ENCODE measurements around the gene HES1. TPM values are rescaled to one million over a fixed set of nuclear protein-coding genes. Genes with fewer than 3 reads are reported as not detected.

The HES1 gene
- total RNA-seq (10 to 100 TPM; 12.4 to 59.3 (median 32.1) TPM), polyA plus RNA-seq (10 to 100 TPM; 14.3 to 34.3 (median 34.2) TPM)
- long read RNA-seq, donor 1, partial matches to known transcripts, result 8 of 10 reads
- long read RNA-seq, donor 1, other reads (novel, unspliced or antisense), result 0 of 10 reads
- long read RNA-seq, donor 2, transcript HES1-201 (4 exons, 1,578 nt), result major isoform, 5 of 14 reads
- long read RNA-seq, donor 2, partial matches to known transcripts, result 8 of 14 reads
- long read RNA-seq, donor 2, other reads (novel, unspliced or antisense), result 0 of 14 reads
- long read RNA-seq, donor 3, transcript HES1-201 (4 exons, 1,578 nt), result major isoform, 8 of 26 reads
- long read RNA-seq, donor 3, partial matches to known transcripts, result 17 of 26 reads
- long read RNA-seq, donor 3, other reads (novel, unspliced or antisense), result 0 of 26 reads
- long read RNA-seq, donor 4, partial matches to known transcripts, result 3 of 3 reads
- long read RNA-seq, donor 4, other reads (novel, unspliced or antisense), result 0 of 3 reads
- long read RNA-seq, donor 5, transcript HES1-201 (4 exons, 1,578 nt), result major isoform, 33 of 56 reads
- long read RNA-seq, donor 5, partial matches to known transcripts, result 6 of 56 reads
- long read RNA-seq, donor 5, other reads (novel, unspliced or antisense), result 14 of 56 reads
- long read RNA-seq, donor 6, partial matches to known transcripts, result 2 of 3 reads
- long read RNA-seq, donor 6, other reads (novel, unspliced or antisense), result 0 of 3 reads
- long read RNA-seq, donor 7, transcript HES1-201 (4 exons, 1,578 nt), result major isoform, 6 of 7 reads
- long read RNA-seq, donor 7, partial matches to known transcripts, result 0 of 7 reads
- long read RNA-seq, donor 7, other reads (novel, unspliced or antisense), result 0 of 7 reads
- long read RNA-seq, donor 8, transcript HES1-201 (4 exons, 1,578 nt), result major isoform, 13 of 20 reads
- long read RNA-seq, donor 8, partial matches to known transcripts, result 5 of 20 reads
- long read RNA-seq, donor 8, other reads (novel, unspliced or antisense), result 0 of 20 reads
- long read RNA-seq, donor 9, partial matches to known transcripts, result 13 of 17 reads
- long read RNA-seq, donor 9, other reads (novel, unspliced or antisense), result 0 of 17 reads
- long read RNA-seq, donor 10, transcript HES1-201 (4 exons, 1,578 nt), result major isoform, 7 of 7 reads
- long read RNA-seq, donor 10, partial matches to known transcripts, result 0 of 7 reads
- long read RNA-seq, donor 10, other reads (novel, unspliced or antisense), result 0 of 7 reads

DNA sequence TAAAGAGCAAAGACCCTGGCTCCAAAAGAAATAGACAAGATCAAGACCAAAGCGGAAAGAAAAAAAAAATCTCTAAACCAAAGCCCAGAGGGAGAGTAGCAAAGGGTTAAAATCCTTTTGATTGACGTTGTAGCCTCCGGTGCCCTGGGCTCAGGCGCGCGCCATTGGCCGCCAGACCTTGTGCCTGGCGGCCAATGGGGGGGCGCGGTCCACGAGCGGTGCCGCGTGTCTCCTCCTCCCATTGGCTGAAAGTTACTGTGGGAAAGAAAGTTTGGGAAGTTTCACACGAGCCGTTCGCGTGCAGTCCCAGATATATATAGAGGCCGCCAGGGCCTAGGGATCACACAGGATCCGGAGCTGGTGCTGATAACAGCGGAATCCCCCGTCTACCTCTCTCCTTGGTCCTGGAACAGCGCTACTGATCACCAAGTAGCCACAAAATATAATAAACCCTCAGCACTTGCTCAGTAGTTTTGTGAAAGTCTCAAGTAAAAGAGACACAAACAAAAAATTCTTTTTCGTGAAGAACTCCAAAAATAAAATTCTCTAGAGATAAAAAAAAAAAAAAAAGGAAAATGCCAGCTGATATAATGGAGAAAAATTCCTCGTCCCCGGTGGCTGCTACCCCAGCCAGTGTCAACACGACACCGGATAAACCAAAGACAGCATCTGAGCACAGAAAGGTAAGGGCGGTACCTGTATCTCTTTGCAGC, at the start of gene HES1:
Gene HES1 (plus strand): TSS at position 343 of the 713 bp plus-strand sequence. CDS start 233 bp downstream, at position 576.
- H3K4me1 ChIP-seq (replicated peaks in 1 of 2), result peaks cover 10 to 45% of the 10 kb centered on the region in 2 donors
- H3K4me3 ChIP-seq, result peak within 1 kb of the TSS; percentile 27 to 85 (median 56)
- DNase-seq, result peak; percentile 93 to 98 (median 96)
- intact Hi-C loops (cut with DNase I), result loop anchor here (2.0 to 10.0 kb wide), 4 partner anchors 131 to 349 kb away; no protein-coding TSS in a partner anchor
- H3K27me3 ChIP-seq, result no peaks in the 10 kb centered on the region
- TF ChIP-seq, protein P1, sequence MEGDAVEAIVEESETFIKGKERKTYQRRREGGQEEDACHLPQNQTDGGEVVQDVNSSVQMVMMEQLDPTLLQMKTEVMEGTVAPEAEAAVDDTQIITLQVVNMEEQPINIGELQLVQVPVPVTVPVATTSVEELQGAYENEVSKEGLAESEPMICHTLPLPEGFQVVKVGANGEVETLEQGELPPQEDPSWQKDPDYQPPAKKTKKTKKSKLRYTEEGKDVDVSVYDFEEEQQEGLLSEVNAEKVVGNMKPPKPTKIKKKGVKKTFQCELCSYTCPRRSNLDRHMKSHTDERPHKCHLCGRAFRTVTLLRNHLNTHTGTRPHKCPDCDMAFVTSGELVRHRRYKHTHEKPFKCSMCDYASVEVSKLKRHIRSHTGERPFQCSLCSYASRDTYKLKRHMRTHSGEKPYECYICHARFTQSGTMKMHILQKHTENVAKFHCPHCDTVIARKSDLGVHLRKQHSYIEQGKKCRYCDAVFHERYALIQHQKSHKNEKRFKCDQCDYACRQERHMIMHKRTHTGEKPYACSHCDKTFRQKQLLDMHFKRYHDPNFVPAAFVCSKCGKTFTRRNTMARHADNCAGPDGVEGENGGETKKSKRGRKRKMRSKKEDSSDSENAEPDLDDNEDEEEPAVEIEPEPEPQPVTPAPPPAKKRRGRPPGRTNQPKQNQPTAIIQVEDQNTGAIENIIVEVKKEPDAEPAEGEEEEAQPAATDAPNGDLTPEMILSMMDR (IDR thresholded peaks at IDR 0.05), result peak in 1 of 6 experiments; percentile 24
- peak; percentile 97 to 99 for TF ChIP-seq POLR2A (IDR thresholded peaks at IDR 0.05)
- H3K27ac ChIP-seq, result peak within 1 kb of the TSS; percentile 88 to 97 (median 91)
- 1 to 2% (median 1%) methylated on average over 19 to 29 of the region's 29 CpGs for WGBS, 4 donors
- H3K36me3 ChIP-seq (replicated peaks in 1 of 2), result no peaks in the 10 kb centered on the region
- no peaks in the 10 kb centered on the region for H3K9me3 ChIP-seq (replicated peaks in 1 of 3)

DNA sequence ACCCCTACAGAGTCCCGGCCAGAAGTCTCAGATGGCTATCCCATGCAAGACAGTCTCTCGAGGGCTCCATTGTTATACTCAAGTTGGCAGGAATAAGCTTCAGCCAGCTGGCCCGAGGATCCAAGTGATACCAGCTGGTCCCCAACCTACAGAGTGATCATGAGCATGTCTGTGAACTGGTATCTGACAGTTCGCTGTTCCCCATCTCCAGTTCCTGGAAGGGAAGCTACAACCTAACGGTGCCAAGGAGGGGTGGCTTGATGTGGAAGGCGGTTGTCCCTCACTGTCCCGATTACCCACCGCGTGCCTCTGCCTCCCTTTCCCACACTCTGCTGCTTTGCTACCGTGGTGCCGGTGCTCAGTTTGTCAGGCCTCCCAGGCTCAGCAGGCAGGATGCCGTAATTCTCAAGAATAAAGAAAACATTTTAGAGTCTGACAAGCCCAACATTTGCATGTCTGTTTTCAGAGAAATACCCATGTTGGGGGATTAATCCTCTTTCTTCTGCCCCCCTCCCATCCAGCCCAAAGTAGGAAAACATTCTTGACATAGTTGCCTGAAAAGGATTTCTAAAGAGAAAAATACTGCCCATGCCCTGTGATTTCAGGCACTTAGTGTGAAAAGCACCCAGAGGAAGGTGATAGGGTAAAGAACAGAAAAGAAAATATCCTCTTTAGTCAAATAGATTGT, 49.4 kb upstream of the HES1 start:
- Histone ChIP-seq H3K9me3 (replicated peaks in 1 of 3) (no peaks in the 10 kb centered on the region), H3K27ac (no peak overlapping the region), H3K36me3 (replicated peaks in 1 of 2) (no peaks in the 10 kb centered on the region), H3K4me1 (replicated peaks in 1 of 2) (peaks cover 10 to 21% of the 10 kb centered on the region in 2 donors), H3K27me3 (no peaks in the 10 kb centered on the region), H3K4me3 (no peak overlapping the region)
- DNase-seq, result no peak
- 77 to 92% (median 82%) methylated on average over 8 to 12 of the region's 12 CpGs for WGBS, 4 donors
- TF ChIP-seq, protein P1 (IDR thresholded peaks at IDR 0.05), result no peak
- TF ChIP-seq POLR2A (IDR thresholded peaks at IDR 0.05), result no peak
- intact Hi-C loops (cut with DNase I), result no loop called here

DNA sequence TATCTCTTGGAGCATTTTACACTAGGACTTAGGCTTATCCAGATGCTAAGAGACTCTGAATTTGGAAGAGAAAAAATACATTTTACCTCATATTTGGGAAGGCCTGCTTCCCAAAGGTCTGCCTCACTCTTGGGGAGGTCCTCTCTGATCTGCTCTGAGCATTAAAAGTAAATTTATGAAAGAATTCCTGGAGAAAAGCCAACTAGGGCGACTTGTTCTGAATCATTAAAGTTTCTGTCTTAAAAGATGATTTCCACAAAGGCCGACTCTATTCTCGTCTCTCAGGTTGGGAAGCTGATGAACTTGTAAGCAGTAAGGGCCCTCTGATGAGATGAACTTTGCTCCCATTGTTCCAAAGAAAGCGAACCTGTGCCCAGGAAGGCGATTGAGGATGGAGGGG, 48.7 kb upstream of the HES1 start:
- Histone ChIP-seq H3K9me3 (replicated peaks in 1 of 3) (no peaks in the 10 kb centered on the region), H3K27ac (no peak overlapping the region), H3K27me3 (no peaks in the 10 kb centered on the region), H3K4me1 (replicated peaks in 1 of 2) (peaks cover 10 to 19% of the 10 kb centered on the region in 2 donors), H3K4me3 (no peak overlapping the region), H3K36me3 (replicated peaks in 1 of 2) (no peaks in the 10 kb centered on the region)
- no peak for DNase-seq
- WGBS, 4 donors, result 65 to 79% (median 68%) methylated on average over 5 of the region's 5 CpGs
- intact Hi-C loops (cut with DNase I), result no loop called here
- no peak for TF ChIP-seq POLR2A (IDR thresholded peaks at IDR 0.05)
- TF ChIP-seq, protein P1 (IDR thresholded peaks at IDR 0.05), result no peak

Data from adrenal gland (tissue), 19 donors.